ENCODE measurements around the gene PSME3.
"Not testable (repeated sequence)": the region's sequence is repeated elsewhere in the genome, so short reads cannot be mapped to it uniquely, and the experiment has no call there.

Gene PSME3

DNA sequence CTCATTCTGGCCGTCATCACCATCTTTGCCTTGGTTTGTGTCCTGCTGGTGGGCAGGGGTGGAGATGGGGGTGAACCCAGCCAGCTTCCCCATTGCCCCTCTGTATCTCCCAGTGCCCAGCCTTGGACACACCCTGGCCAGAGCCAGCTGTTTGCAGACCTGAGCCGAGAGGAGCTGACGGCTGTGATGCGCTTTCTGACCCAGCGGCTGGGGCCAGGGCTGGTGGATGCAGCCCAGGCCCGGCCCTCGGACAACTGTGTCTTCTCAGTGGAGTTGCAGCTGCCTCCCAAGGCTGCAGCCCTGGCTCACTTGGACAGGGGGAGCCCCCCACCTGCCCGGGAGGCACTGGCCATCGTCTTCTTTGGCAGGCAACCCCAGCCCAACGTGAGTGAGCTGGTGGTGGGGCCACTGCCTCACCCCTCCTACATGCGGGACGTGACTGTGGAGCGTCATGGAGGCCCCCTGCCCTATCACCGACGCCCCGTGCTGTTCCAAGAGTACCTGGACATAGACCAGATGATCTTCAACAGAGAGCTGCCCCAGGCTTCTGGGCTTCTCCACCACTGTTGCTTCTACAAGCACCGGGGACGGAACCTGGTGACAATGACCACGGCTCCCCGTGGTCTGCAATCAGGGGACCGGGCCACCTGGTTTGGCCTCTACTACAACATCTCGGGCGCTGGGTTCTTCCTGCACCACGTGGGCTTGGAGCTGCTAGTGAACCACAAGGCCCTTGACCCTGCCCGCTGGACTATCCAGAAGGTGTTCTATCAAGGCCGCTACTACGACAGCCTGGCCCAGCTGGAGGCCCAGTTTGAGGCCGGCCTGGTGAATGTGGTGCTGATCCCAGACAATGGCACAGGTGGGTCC, 18.4 kb downstream of the PSME3 start:
- not testable (repeated sequence) for DNase-seq

DNA sequence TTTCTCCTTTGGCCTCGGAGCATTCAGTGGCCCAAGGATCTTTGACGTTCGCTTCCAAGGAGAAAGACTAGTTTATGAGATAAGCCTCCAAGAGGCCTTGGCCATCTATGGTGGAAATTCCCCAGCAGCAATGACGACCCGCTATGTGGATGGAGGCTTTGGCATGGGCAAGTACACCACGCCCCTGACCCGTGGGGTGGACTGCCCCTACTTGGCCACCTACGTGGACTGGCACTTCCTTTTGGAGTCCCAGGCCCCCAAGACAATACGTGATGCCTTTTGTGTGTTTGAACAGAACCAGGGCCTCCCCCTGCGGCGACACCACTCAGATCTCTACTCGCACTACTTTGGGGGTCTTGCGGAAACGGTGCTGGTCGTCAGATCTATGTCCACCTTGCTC, 19.2 kb downstream of the PSME3 start:
- DNase-seq: no peak

DNA sequence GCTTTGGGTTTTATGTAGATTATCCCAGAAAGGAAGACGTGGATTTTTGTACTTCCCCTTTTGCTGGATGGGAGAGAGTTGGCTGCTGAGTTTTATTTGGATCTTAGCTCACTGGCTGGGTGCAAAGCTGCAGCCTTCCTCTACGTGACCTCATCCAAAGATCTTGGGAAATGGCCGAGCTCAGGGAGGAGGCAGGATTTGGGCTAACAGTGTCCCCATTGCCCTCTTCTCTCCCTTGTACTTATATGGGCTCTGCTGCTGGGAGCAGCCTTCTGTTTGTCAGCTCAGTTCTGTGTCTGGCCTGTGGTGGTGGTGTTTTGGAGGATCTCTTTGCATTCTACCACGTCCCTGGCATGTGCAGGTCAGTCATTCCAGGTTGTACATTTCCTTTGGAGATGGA, 19.8 kb downstream of the PSME3 start:
- DNase-seq: no peak

GRCh38 chr17:42853597-42853967, 20.4 kb downstream of the PSME3 start:
- DNase-seq: no peak

DNA sequence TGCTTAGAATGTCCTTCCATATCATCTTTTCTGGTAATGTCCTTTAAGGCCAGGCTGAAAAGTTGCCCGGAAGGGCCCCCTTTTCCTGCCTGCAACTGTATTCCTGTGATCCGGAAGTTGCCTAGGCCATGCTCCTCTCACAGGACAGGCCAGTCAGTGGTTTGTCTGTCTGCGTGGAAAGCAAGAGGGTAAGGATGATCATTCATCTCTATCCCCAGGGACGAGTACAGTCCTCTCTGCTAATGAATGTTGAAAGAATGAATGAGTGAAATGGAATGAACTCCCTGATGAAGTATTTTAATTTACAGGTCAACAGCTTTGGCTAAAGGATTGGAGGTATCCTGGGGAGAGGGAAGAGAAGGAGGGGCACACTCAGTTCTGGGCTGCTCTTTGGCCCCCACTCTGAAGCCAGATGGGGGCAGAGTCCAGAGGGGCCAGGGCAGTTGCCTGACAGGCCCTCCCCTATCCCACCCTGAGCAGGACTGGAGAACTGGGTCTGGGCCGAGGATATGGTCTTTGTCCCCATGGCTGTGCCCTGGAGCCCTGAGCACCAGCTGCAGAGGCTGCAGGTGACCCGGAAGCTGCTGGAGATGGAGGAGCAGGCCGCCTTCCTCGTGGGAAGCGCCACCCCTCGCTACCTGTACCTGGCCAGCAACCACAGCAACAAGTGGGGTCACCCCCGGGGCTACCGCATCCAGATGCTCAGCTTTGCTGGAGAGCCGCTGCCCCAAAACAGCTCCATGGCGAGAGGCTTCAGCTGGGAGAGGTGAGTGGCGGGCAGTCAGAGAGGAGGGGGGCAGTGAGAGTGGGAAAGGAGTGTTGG, 21.0 kb downstream of the PSME3 start:
- no peak for DNase-seq

DNA sequence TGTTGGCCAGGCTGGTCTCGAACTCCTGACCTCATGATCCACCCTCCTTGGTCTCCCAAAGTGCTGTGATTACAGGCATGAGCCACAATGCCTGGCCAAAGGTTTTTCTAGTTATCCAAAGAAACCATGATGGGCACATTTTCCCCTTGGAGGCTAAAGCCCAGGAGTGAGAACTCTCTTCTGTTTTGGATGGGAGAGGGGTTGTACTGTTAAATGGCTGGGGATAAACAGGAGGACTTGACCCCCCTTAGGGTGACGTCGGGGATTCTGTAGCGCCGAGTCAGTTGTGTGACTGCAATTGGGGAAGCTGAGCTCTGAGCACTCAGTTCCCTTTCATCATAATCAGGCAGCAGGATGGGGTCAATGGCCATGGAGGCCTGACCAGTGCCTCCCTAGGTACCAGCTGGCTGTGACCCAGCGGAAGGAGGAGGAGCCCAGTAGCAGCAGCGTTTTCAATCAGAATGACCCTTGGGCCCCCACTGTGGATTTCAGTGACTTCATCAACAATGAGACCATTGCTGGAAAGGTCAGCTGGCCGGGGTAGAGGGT, 21.9 kb downstream of the PSME3 start:
- no peak for DNase-seq

- DNase-seq: not testable (repeated sequence)
Measured at GRCh38 chr17:42856093-42856492, 22.9 kb downstream of the PSME3 start.

- DNase-seq: not testable (repeated sequence)
Measured at GRCh38 chr17:42856516-42856915, 23.3 kb downstream of the PSME3 start.

- no peak for DNase-seq
Measured at GRCh38 chr17:42857389-42857788, 24.2 kb downstream of the PSME3 start.

DNA sequence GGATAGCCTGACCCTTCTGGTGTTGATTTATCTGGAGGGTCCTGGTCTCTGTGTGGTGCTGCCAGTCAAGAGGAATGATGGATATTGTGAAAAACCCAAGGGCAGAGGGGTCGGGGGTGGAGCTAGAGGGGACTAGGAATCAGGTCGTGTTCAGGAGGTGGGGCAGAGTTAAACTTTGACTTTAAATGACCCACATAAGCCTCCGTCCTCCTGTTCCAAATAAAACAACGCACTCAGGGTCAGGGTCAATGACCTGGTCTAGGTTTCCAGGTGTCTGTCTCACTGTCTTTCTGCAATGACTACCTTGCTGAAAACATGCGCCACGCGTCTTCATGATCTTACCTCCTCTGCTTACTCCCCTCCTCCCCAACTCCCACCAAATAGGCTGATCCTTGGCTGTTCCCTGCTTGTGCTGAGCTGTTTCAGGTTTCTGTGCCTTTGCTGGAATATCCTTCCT, 32.5 kb downstream of the PSME3 start:
- DNase-seq: no peak

- DNase-seq: no peak
Measured at GRCh38 chr17:42866216-42866615, 33.0 kb downstream of the PSME3 start.

DNA sequence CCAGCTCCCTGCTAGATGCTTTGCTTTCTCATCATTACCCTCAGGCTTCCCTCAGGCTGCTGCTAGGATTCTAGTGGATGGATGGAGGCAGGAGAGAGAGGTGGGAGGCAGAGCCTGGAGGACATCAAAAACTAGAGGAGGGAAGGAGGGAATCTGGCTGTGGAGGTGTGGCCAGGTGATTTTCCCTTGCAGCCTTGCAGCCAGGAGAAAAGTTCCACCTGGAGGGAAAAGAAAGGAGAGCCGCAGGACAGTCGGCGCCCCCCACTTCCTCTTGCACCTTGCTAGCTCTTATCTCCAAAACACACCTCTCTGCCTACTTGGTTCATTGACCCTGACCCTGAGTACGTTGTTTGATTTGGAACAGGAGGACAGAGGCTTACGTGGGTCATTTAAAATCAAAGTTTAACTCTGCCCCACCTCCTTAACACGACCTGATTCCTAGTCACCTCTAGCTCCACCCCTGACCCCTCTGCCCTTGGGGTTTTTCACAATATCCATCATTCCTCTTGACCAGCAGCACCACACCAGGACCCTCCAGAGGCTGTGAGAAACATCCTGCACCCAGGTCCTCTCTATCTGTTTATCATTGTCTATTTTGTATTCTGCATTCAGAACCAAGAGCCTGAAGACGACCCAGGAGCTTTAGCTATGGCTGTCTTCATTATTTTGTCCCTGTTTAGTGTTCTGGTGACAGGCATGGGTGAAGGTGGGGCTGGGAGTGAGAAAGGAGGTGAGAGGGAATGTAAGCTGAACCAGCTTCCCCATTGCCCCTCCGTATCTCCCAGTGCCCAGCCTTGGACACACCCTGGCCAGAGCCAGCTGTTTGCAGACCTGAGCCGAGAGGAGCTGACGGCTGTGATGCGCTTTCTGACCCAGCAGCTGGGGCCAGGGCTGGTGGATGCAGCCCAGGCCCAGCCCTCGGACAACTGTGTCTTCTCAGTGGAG, 33.7 kb downstream of the PSME3 start:
- no peak for DNase-seq

DNA sequence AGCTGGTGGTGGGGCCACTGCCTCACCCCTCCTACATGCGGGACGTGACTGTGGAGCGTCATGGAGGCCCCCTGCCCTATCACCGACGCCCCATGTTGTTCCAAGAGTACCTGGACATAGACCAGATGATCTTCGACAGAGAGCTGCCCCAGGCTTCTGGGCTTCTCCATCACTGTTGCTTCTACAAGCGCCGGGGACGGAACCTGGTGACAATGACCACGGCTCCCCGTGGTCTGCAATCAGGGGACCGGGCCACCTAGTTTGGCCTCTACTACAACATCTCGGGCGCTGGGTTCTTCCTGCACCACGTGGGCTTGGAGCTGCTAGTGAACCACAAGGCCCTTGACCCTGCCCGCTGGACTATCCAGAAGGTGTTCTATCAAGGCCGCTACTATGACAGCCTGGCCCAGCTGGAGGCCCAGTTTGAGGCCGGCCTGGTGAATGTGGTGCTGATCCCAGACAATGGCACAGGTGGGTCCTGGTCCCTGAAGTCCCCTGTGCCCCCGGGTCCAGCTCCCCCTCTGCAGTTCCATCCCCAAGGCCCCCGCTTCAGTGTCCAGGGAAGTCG, 34.6 kb downstream of the PSME3 start:
- not testable (repeated sequence) for DNase-seq

DNA sequence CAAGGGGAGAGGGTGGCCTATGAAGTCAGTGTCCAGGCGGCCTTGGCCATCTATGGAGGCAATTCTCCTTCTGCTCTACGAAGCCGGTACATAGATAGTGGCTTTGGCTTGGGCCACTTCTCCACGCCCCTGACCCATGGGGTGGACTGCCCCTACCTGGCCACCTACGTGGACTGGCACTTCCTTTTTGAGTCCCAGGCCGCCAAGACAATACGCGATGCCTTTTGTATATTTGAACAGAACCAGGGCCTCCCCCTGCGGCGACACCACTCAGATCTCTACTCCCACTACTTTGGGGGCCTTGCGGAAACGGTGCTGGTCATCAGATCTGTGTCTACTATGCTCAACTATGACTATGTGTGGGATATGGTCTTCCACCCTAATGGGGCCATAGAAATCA, 35.1 kb downstream of the PSME3 start:
- no peak for DNase-seq

GRCh38 chr17:42871647-42872046, 38.5 kb downstream of the PSME3 start:
- no peak for DNase-seq

DNA sequence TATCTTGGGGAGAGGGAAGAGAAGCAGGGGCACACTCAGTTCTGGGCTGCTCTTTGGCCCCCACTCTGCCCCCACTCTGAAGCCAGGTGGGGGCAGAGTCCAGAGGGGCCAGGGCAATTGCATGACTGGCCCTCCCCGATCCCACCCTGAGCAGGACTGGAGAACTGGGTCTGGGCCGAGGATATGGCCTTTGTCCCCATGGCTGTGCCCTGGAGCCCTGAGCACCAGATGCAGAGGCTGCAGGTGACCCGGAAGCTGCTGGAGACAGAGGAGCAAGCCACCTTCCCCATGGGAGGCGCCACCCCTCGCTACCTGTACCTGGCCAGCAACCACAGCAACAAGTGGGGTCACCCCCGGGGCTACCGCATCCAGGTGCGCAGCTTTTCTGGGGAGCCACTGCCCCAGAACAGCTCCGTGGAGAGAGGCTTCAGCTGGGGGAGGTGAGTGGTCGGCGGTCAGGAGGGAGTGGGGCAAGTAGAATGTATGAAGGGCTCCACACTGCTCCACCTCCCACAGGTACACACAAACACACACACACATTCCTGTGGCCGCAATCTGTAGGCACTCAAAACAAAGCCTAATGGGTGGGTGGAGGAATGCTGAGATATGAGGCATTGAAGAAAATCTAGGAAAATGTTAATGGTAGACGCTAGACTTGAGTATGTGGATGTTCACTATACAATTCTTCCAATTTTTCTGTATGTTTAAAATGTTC, 39.2 kb downstream of the PSME3 start:
- no peak for DNase-seq

GRCh38 chr17:42873315-42873714, 40.1 kb downstream of the PSME3 start:
- DNase-seq: no peak

DNA sequence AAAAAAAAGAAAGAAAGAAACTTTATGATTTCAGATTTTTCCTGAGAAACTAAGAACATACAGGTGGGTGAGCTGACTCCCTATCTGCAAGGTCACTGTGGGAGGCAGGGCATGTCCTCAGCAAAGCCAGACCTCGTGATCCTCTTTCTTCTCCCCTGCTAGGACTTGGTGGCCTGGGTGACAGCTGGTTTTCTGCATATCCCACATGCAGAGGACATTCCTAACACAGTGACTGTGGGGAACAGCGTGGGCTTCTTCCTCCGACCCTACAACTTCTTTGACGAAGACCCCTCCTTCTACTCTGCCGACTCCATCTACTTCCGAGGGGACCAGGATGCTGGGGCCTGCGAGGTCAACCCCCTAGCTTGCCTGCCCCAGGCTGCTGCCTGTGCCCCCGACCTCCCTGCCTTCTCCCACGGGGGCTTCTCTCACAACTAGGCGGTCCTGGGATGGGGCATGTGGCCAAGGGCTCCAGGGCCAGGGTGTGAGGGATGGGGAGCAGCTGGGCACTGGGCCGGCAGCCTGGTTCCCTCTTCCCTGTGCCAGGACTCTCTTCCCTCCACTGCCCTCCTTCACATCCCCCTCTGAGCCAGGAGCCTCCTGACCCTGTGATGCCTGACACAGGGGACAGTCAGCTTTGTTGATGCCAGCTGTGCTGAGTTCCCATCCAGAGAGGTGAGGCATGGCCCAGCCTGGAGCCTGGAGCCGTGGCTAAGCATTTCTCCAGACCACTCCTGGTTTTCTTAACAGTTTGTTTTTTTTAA, 40.9 kb downstream of the PSME3 start:
- DNase-seq: not testable (repeated sequence)

GRCh38 chr17:42877037-42877436, 43.8 kb downstream of the PSME3 start:
- DNase-seq: no peak

- no peak for DNase-seq
Measured at GRCh38 chr17:42878123-42878880, 45.1 kb downstream of the PSME3 start.
